Fibroblast of mammary gland (primary cell): Measurements from ENCODE around the gene PAFAH2.

Experiments
- DNase-seq: peaks from one replicate; pipeline ENCODE4 v3.0.0-alpha.2; 2010; ENCODE audit warnings: low read depth
- H3K4me3 ChIP-seq: 2 replicates; pipeline ENCODE4 v1.5.1; 2011; ENCODE audit warnings: low read depth, mild to moderate bottlenecking, low read length, moderate library complexity; ENCODE audit not compliant: control insufficient read depth
- CTCF ChIP-seq: conservative IDR thresholded peaks from 2 replicates; pipeline ENCODE4 v1.5.1; 2011; ENCODE audit warnings: low read depth, low read length, inconsistent platforms; ENCODE audit not compliant: control insufficient read depth, insufficient read depth

Gene PAFAH2

GRCh38 chr1:26036756-26037281 is 39.0 kb upstream of the PAFAH2 start:
- no peak for TF ChIP-seq CTCF
- no peak for DNase-seq
- H3K4me3 ChIP-seq: no peak overlapping the region

GRCh38 chr1:26035959-26036755 is 38.3 kb upstream of the PAFAH2 start:
- H3K4me3 ChIP-seq: peak overlapping the region; percentile 78
- peak; percentile 78 for TF ChIP-seq CTCF
- DNase-seq: peak; percentile 49

GRCh38 chr1:26035203-26035958 is 37.5 kb upstream of the PAFAH2 start:
- no peak for TF ChIP-seq CTCF
- peak; percentile 86 for DNase-seq
- H3K4me3 ChIP-seq: peak overlapping the region; percentile 78

GRCh38 chr1:26034504-26035202 is 36.8 kb upstream of the PAFAH2 start:
- peak overlapping the region; percentile 78 for H3K4me3 ChIP-seq
- no peak for TF ChIP-seq CTCF
- DNase-seq: no peak

GRCh38 chr1:26032656-26033357 is 34.9 kb upstream of the PAFAH2 start:
- no peak for DNase-seq
- TF ChIP-seq CTCF: no peak
- H3K4me3 ChIP-seq: no peak overlapping the region
